HG02798 (cell line): ENCODE measurements around the gene NSD1.

Source experiments
- ATAC-seq: cut with Tn5 transposase; IDR thresholded peaks from one replicate; pipeline ENCODE4 v1.9.1; 2021; ENCODE audit warnings: mild to moderate bottlenecking; ENCODE audit not compliant: unreplicated experiment, poor library complexity

NSD1 gene

DNA sequence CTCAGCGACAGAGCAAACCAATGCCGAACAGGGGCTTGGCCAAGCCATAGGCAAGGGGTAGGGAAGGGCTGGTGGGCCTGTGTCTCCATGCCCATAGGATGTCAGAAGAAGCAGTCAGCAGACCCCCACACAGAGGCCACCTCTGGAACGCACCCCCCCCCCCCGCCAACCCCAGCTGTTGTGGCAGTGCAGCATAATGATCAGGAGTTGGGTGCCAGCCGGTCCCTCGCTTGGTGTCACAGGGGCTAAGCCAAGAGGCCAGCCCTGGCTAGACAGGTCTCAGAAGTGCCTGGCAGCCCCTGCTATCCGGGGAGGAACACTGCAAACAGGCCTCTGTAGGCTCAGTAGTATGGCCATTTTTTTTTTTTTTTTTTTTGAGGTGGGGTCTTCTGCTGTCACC is 181.8 kb downstream of the NSD1 start:
- ATAC-seq, result no peak

DNA sequence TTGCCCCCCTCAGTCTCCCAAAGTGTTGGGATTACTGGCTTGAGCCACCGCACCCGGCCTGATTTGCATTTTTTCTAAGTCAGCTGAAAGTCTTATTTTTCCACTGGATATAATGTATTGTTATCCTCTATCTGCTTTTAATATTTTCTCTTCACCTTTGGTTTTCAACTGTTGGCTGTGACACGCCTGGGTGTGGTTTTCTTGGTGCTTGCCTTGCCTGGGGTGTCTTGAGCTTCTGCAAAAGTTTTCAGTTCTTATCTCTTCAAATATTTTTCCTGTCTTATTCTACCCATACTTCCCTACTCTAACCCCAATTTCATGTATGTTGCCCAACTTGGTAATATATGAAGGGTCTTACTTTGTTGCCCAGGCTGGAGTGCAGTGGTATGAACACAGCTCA is 182.4 kb downstream of the NSD1 start:
- no peak for ATAC-seq

DNA sequence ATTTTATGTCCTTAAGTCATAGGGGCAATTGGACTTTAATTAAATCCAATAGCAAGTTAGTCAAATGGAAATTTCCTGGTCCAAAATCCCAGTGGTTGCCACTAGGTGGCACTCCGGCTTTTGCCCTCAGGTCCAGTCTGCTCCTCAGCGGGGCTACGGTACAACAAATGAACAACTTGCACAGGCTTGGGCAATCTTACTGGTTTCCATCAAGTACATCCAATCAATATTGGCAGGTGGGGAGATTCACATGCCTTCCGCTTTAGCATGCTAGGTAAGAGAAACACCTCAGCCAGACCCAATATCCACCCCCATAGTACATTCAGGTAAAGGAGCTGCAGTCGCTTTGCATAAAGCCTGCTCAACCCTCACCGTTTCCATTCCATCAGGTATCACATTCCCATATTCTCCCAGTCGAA is 184.4 kb downstream of the NSD1 start:
- peak; percentile 48 for ATAC-seq

DNA sequence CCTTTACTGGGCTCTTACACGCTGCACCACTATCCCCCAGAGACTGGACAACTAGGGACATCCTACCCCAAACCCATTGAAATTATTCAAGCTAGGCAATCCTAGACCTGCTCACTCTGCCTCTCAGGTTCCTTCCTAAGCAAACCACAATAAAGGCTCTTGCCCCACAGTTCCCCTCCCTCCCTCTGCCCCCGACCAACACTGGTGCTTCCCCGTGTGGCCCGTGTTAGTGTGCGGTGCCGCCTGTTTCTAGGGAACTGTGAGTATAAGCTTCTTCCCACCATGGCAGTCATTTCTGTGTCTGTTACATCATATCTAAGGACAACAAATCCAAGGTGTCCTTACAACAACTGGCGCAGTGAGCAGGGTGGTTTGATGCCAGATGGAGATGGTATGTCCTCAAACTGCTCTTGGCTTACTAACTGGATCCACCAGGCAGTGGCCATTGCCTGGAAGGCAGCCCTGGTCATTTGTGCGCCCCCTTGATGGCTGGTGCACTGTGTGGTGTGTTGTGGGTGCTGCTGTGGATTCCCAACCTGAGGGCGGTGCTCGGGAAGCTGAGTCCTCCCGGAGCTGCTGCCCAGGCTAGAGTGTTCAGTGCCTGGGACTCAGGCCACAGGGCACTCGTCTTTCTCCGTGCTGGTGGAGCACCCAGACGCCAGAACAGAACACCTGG is 186.5 kb downstream of the NSD1 start:
- no peak for ATAC-seq

DNA sequence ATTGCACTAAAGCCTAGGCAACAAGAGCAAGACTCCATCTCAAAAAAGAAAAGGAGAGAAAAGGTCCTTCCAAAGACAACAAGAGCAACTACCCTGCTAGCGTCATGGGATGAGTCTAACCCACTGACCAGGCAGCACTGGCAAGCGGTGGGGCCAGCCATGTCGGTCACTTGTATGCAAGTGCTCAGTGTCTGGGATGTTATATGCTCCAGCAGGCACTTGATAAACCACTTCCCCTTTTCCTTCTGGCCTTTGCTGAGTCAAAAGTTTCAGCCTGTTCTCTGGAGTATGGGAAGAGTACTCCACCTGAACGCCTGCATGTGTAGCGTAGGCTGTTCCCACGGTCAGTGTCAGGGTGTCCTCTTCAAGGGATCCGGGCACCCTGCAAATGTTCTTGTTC is 187.3 kb downstream of the NSD1 start:
- no peak for ATAC-seq

DNA sequence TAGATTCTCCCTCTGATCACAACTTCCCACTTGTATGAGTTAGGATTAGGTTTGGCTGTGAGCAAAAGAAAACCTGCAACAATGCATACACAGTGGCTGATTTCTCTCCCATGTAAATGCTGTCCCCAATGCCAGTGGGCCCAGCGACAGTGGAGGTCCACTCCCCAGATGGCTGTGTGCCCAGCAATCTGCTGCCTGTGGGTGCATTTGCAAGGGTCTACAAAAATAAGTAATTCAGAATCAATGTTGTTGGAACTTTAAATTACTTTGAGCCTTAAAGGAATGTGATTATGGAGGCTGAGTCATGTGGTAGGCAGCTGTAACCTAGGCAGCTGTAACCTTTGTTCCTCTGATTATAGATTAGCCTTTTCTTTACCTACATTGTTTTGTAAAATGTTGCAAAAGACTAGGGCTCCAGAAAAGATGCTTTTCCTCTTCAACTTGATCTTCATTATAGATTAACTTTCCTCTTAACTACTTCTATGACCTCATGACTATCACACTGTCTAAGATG is 192.4 kb downstream of the NSD1 start:
- no peak for ATAC-seq

DNA sequence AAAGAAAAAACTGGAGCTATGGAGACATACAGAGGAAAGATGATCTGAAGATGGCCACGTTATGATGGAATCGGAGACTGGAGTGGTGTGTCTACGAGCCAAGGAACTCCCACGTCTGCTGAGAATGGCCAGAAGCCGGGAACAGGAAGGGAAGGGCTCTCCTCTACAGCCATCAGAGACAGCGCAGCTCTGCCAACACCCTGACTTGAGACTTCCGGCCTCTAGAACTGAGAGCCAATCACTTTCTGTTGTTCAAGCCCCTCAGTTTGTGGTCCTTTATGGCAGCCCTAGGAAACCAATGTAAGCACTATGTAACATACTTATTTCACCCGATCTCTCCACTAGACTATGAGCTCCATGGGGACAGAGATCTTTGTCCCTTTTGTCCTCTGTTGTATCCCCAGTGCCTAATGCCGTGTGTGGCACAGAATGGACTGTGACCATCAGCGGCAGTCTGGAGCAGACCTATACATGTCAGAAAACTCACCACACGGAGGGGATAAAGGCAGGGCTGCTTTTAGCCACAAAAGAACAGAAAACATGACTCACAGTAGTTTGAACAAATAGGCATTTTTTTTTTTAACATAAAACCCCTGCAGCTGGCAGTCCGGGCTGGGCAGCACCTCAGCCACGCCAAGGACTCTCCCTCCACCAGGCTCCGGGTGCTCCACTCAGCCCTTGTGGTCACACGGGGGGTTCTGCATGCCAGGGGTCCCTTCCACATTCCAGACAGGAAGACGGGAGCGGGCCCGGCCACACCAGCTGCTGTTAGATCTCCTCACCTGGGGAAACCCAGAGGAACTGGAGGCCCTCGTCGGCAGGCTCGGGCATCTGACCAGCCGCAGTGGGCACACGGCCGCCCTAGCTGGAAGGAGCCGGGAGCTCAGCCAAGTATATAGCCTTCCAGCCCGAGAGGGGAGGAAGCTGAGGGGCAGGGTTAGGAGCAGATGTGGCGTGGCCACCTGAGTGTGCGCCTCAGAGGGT is 194.3 kb downstream of the NSD1 start:
- ATAC-seq, result no peak

DNA sequence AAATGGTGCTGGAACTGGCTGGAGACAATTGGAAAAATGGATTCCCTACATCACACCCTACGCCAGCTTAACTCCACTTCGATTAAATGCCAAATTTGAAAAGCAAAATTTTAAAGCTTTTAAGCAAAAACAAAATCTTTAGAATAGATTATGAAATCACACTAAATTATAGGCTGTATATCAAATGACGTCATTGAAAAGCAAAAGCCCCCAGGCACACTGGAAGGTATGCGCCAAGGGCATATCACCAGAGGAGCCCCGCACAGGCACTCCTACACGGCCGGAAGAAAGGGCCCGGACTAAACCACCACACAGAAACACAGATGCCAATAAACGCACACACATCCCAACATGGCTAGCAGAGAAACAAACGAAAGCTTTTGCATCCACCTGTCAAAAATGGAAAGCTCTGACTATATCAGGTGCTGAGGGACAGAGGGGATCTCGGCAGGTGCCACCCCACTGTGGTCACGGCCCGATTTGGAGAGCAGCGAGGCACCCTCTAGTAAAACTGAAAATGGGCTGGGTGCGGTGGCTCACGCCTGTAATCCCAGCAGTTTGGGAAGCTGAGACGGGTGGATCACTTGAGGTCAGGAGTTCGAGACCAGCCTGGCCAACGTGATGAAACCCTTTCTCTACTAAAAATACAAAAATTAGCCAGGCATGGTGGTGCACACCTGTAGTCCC is 195.1 kb downstream of the NSD1 start:
- ATAC-seq, result no peak

DNA sequence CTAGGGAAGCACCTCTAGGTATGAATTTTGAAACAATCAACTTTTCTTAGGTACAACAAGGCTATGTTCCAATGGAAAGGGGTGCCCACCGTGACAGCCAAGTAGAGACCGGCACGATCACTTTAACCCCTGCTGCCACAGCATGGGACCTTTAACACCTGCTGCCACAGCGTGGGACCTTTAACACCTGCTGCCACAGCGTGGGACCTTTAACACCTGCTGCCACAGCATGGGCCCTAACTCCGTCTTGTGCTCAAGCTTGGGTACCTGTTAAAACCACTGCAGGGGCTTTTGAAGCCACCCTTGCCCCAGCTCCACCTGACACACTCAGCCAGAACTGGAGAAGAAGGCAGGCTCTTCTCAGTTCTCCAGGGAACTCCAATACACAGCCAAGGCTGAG is 196.3 kb downstream of the NSD1 start:
- ATAC-seq, result no peak

DNA sequence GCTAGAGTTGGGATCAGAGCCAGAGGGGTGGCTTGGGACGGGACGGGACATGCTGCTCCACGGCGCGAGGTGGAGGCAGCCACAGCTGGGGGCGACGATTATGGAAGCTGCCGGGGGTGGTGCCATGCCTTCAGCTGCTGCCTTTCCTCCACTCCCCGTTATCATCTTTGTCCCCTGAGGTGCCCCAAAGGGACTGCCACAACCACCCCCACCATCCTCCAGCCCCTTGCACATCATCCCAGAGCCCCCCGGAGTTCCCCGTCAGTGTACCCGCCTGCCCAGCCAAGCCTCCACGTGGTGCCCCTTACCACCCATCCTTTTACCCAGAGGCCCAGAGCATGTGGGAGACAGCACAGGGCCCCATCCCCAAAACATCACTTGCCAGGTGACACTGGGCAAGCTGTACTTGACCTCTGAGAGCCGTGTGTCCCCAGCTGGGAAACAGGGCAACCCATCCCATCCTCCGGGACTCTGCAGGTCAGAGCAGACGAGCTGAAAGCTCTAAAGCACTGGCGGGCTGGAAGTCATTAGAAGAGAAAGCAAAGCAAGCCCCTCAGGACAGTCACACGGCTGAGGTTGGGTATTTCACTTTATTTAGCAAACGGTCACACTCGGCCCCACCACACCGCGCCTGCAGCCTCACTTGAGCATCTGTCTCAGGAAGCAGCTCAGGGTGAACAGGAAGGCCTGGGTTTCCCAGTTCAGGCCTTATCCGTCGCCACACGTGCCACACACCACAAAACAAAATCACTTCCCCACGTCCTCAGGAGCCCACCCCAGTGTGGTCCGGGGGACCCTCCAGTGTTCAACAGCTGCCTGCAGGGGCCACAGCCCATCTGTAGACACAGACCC is 197.6 kb downstream of the NSD1 start:
- ATAC-seq, result no peak

DNA sequence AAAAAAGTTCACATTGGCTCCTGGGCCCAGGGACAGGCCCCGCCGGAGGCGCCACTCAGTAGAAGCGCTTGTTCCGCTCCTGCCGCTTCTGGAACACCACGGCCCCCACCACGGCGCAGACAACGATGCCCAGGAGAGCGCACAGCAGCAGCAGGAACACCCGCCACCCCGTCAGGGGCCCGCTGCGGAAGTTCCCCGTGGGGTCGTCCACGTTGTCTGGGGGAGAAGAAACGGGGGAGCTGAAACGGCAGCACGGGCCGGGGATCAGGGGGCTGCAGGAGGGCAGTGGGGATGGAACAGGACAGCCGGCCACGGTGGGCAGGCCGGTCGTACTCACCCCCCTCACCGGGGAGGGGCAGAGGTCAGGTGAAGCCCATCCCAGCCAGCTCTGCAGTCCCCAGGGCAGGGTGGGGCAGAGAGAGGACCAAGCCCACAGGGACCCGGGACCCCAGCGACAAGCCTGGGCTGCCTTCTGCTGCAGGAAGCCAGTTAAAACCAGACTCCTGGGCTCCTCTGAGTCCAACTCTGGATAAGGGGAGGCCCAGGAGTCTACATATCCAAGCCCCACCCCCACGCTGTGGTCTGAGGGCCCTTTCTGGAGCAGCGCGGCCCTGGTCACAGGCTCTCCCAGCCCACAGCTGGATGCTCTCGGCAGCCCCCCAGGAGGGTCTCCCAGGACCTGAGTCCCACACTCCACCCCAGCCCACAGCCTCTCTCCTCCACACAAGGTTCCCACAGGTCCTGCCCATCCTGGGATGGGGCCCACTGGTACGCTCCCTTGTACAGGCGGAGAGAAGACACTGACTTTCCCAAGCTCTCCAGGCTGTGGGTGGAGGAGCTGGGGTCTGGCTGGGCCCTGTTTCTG is 198.7 kb downstream of the NSD1 start:
- ATAC-seq, result no peak

DNA sequence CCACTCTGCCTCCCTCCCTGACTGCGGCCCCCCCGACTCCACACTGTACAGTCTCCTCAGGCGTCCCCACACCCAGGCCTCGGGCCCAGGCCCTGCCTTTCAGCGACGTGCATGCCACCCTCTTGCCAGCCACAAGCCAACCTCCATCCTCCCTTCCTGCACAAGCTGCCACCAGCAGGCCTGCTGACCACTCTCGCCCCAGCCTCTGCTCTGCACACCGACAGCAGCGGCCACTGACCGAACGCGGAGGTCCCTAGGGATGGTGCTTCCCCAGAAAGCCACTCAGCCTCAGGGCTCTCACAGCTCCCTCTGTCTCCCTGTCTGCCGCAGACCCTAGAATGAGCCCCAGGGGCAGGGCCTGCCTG is 199.3 kb downstream of the NSD1 start:
- no peak for ATAC-seq

DNA sequence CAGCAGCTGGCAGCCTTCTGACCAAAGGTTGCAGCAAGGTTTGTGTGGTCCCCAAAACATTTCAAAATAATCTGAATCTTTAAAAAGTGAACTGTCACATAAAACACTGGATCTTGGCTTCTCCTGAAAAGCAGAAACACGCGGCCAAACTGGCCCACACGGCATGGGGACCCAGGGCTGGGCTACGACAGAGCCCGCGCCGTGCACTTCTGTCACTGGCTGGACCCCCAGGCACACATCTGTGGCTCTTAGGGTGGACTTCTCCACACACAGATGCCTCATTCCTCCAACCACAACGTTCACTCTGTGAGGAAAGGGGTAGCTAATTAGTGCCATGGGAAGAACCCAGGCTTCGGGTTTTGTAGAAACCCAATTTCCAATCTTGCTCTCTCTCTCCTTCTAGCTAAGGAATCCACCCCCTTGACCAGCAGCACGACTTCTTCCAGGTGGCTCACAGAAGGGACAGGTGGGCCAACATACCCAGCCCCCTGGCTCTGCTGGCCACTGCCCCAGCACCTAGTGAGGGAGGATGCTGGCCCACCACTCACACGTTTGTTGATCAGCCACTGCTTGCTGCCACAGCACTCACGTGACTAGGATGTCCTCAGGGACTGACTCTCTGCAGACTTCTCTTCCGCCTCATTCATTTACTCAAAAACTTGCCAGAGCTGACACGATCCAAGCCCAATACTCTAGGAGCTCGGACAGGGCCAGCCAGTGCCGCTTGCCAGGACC is 200.0 kb downstream of the NSD1 start:
- no peak for ATAC-seq

DNA sequence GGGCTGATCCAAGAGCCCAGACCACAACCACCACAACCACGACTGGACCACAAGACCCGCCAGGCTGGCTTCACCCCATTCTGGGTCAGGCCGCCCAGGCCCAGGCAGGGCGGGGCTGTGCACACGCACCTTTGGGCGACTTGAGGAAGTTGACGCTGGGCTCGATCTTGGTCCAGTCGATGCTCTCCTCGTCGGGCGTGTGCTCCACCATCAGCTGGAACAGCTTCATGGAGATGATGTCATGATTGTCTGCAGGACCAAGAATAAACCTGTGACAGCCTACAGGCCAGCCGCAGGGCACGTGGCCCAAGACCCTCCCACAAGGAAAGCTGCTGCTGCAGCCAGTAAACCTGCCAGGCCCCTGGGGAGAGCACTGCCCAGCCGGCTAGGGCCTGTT is 200.6 kb downstream of the NSD1 start:
- no peak for ATAC-seq

DNA sequence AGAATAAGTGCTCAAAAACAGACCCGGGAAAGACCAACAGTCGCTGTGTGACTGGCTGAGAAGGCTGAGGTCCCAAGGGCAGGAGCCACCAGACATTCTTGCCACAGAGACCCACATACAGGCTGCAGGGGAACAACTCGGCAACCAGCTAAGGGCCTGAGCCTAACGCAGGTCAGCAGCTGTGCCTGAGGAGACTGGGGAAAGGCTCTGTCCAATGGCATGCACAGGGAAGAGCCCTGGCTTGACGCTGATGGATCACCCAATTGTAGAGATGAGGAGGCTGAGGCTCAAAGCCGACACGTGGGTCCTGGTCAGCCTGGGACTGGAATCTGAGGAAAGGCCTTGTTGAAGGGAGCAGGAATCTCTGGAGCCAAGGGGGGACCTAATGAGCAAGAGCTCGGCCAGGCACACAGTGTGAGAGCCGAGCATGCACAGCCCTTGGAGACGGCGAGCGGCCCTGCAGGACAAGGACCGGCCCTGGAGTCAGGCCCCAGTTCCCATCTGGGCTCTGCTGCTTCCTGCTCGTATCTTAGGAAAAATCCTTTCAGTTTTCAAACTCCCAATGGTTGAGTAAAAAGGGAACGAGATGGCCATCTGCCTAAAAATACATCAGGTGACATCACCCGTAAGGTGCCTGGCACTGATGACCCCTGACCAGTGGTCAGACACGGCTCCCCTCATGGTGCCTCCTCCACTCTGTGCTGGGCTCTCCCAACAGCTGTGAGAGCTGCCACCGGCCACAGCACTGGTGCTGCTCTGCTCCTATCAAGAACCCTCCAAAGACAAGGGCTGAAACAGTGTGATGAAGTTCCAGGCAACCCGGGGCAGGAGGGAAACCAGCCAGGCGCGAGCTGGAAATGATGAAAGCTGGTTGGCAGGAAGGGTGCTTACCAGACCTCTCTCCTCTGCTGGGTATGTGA is 201.5 kb downstream of the NSD1 start:
- no peak for ATAC-seq

DNA sequence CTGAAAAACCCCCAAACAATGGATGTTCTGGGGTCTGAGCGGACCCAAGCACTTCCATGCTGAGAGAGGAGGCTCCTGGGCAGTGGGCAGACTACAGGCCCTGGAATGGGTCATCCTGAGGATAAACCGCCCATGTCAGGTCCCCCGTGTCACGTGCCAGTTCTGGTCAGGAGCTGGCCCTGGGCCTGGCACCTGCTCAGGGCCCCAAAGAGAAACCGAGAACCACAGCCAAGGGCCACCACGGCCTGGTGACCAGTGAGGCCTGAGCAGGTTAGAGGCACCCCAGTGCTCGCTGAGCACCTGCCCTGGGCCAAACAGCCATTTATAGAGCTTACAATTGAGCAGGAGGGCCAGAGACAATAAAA is 202.1 kb downstream of the NSD1 start:
- ATAC-seq, result no peak

DNA sequence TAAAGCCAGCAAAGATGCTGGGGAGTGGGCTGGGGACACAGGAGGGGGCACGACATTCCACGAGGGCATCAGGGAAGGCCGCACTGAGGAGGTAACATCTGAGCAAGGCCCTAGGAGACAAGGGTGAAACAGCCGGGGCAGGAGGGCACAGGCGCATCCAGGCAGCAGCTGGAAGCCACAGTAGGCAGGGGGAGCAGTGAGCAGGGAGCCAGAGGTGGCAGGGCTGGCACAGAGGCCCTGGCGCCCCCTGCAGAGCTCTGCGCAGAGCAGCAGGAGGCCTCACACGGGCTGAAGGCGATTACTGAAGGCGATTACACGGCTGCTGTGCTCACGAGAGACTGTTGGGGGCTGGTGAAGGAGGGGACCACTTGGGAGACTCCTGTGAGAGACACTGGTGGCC is 202.5 kb downstream of the NSD1 start:
- ATAC-seq, result no peak
